Liver (tissue), 9 donors: Measurements from ENCODE around the gene ARHGEF25. TPM values are rescaled to one million over a fixed set of nuclear protein-coding genes. Genes with fewer than 3 reads are reported as not detected.

ENCODE experiments used
- DNase-seq: peaks from one replicate; pipeline ENCODE4 v3.0.0-alpha.2; 2017; ENCODE audit warnings: low spot score
- H3K27ac ChIP-seq, 2 donors: one replicate each; pipeline ENCODE4 v1.7.0; 2013; ENCODE audit warnings: inconsistent platforms in 2 of 2, low read length in 2 of 2, control low read depth in 1 of 2, low read depth in 1 of 2, mild to moderate bottlenecking in 1 of 2
- H3K27me3 ChIP-seq, 4 donors: one replicate each; pipeline versions ENCODE4 v1.6.1 to v1.7.0; 2013; ENCODE audit warnings: low read length in 3 of 4, inconsistent platforms in 1 of 4, mild to moderate bottlenecking in 1 of 4, moderate library complexity in 1 of 4; ENCODE audit not compliant: control insufficient read depth in 4 of 4, insufficient read depth in 4 of 4
- H3K36me3 ChIP-seq, 4 donors: one replicate each; pipeline versions ENCODE4 v1.6.1 to v1.7.0; 2013; ENCODE audit warnings: low read length in 3 of 4, mild to moderate bottlenecking in 3 of 4, low read depth in 1 of 4, moderate library complexity in 1 of 4; ENCODE audit not compliant: control insufficient read depth in 4 of 4, insufficient read depth in 3 of 4
- H3K4me1 ChIP-seq, 4 donors: one replicate each; pipeline versions ENCODE4 v1.6.1 to v1.7.0; 2013; ENCODE audit warnings: low read length in 3 of 4, mild to moderate bottlenecking in 3 of 4, moderate library complexity in 1 of 4; ENCODE audit not compliant: control insufficient read depth in 4 of 4, insufficient read depth in 4 of 4
- H3K4me3 ChIP-seq, 3 donors: one replicate each; pipeline versions ENCODE4 v1.6.1 to v1.7.0; 2013; ENCODE audit warnings: low read length in 3 of 3, control low read depth in 1 of 3, low read depth in 1 of 3, mild to moderate bottlenecking in 1 of 3
- H3K9ac ChIP-seq, 2 donors: one replicate each; pipeline ENCODE4 v1.7.0; 2013; ENCODE audit warnings: low read length in 2 of 2, mild to moderate bottlenecking in 2 of 2, moderate library complexity in 2 of 2, control low read depth in 1 of 2, low read depth in 1 of 2
- H3K9me3 ChIP-seq, 4 donors: one replicate each; pipeline versions ENCODE4 v1.6.1 to v1.7.0; 2013; ENCODE audit warnings: low read length in 3 of 4; ENCODE audit not compliant: control insufficient read depth in 4 of 4
- EGR1 ChIP-seq, 2 donors: IDR thresholded peaks; 2 replicates each; pipeline ENCODE4 v1.6.1; 2016 to 2018; ENCODE audit warnings: antibody characterized with exemption in 2 of 2, low read depth in 2 of 2
- FOXA1 ChIP-seq: IDR thresholded peaks from 2 replicates; pipeline ENCODE4 v1.6.1; 2016; ENCODE audit warnings: antibody characterized with exemption
- FOXA2 ChIP-seq: IDR thresholded peaks from 2 replicates; pipeline ENCODE4 v1.6.1; 2016; ENCODE audit warnings: antibody characterized with exemption
- GABPA ChIP-seq, 2 donors: IDR thresholded peaks in 1 of 2; conservative IDR thresholded peaks in 1 of 2; 2 replicates each; pipeline ENCODE4 v1.6.1; 2016; ENCODE audit warnings: antibody characterized with exemption in 2 of 2, mild to moderate bottlenecking in 1 of 2, moderate library complexity in 1 of 2
- HNF4A ChIP-seq, 2 donors: conservative IDR thresholded peaks; 2 replicates each; pipeline ENCODE4 v1.6.1; 2016; ENCODE audit warnings: antibody characterized with exemption in 2 of 2, mild to moderate bottlenecking in 2 of 2
- JUND ChIP-seq, 2 donors: IDR thresholded peaks; 2 replicates each; pipeline ENCODE4 v1.6.1; 2016; ENCODE audit warnings: antibody characterized with exemption in 2 of 2
- NR2F2 ChIP-seq: IDR thresholded peaks from 2 replicates; pipeline ENCODE4 v1.6.1; 2016; ENCODE audit warnings: antibody characterized with exemption
- RAD21 ChIP-seq, 2 donors: IDR thresholded peaks; 2 replicates each; pipeline ENCODE4 v1.6.1; 2016; ENCODE audit warnings: antibody characterized with exemption in 2 of 2, mild to moderate bottlenecking in 2 of 2
- RXRA ChIP-seq, 2 donors: IDR thresholded peaks; 2 replicates each; pipeline ENCODE4 v1.6.1; 2017 to 2018; ENCODE audit warnings: antibody characterized with exemption in 2 of 2, mild to moderate bottlenecking in 1 of 2
- SP1 ChIP-seq: IDR thresholded peaks from 2 replicates; pipeline ENCODE4 v1.6.1; 2018; ENCODE audit warnings: antibody characterized with exemption, mild to moderate bottlenecking
- TAF1 ChIP-seq: conservative IDR thresholded peaks from 2 replicates; pipeline ENCODE4 v1.6.1; 2016; ENCODE audit warnings: antibody characterized with exemption, mild to moderate bottlenecking
- WGBS: extraction: QIAGEN DNeasy Blood & Tissue Kit; methylation state at CpG from one replicate; pipeline ENCODE4 v1.1.7; 2013; 5-methylcytosine and 5-hydroxymethylcytosine counted together
- polyA plus RNA-seq, 2 donors: library from polyadenylated mRNA; stranded (reverse) in 1 of 2; unstranded in 1 of 2; fragments of 200-250 nt in 1 of 2; fragments of >200 nt in 1 of 2; fragmentation: Nextera tagmentation in 1 of 2; extraction: Ambion mirVana in 1 of 2; gene quantifications; one replicate each; pipeline versions ENCODE4 v1.2.1 to v1.2.3, GENCODE V29; 2013 to 2015
- total RNA-seq, 2 donors: library from RNA; depleted of rRNA; stranded (reverse); fragments of >200 nt; gene quantifications; one replicate each; pipeline ENCODE4 v1.2.3, GENCODE V29; 2014
- TF ChIP-seq, protein P1 (sequence below): IDR thresholded peaks from 2 replicates; pipeline ENCODE4 v1.6.1; 2016; ENCODE audit warnings: antibody characterized with exemption
- TF ChIP-seq, protein P2 (sequence below): fragments of 150-350 bp; IDR thresholded peaks from 2 replicates; pipeline ENCODE4 v1.5.1; 2017; ENCODE audit warnings: improper control_type of control experiment, low read depth, low read length; ENCODE audit not compliant: missing input control
- TF ChIP-seq, protein P3 (sequence below): IDR thresholded peaks from 2 replicates; pipeline ENCODE4 v1.6.1; 2016; ENCODE audit warnings: antibody characterized with exemption
- donor health status: healthy.
- donor health status: healthy.
- donor health status: healthy.
- donor health status: healthy.
- donor health status: healthy.

The ARHGEF25 gene
- total and polyA plus RNA-seq, 4 donors: 0.57 to 2.3 (median 1.9) TPM

- Histone ChIP-seq H3K27me3 (peaks cover 0 to 4% (median 0%) of the 10 kb centered on the region in 4 donors), H3K9me3 (no peaks in the 10 kb centered on the region), H3K4me1 (no peaks in the 10 kb centered on the region), H3K9ac (no peak overlapping the region), H3K4me3 (no peak overlapping the region), H3K36me3 (no peaks in the 10 kb centered on the region), H3K27ac (no peak overlapping the region)
- 89% methylated on average over 10 of the region's 10 CpGs for WGBS
- no peak for TF ChIP-seq RXRA (IDR thresholded peaks at IDR 0.05)
- TF ChIP-seq, protein P1, sequence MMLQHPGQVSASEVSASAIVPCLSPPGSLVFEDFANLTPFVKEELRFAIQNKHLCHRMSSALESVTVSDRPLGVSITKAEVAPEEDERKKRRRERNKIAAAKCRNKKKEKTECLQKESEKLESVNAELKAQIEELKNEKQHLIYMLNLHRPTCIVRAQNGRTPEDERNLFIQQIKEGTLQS: no peak
- TF ChIP-seq HNF4A (conservative IDR thresholded peaks at IDR 0.05): no peak
- no peak for TF ChIP-seq FOXA2
- TF ChIP-seq SP1: no peak
- no peak for TF ChIP-seq JUND (IDR thresholded peaks at IDR 0.05)
- TF ChIP-seq EGR1 (IDR thresholded peaks at IDR 0.05; ENCODE audit: low read depth in 2 of 2): no peak
- no peak for TF ChIP-seq RAD21 (IDR thresholded peaks at IDR 0.05)
- TF ChIP-seq, protein P2, sequence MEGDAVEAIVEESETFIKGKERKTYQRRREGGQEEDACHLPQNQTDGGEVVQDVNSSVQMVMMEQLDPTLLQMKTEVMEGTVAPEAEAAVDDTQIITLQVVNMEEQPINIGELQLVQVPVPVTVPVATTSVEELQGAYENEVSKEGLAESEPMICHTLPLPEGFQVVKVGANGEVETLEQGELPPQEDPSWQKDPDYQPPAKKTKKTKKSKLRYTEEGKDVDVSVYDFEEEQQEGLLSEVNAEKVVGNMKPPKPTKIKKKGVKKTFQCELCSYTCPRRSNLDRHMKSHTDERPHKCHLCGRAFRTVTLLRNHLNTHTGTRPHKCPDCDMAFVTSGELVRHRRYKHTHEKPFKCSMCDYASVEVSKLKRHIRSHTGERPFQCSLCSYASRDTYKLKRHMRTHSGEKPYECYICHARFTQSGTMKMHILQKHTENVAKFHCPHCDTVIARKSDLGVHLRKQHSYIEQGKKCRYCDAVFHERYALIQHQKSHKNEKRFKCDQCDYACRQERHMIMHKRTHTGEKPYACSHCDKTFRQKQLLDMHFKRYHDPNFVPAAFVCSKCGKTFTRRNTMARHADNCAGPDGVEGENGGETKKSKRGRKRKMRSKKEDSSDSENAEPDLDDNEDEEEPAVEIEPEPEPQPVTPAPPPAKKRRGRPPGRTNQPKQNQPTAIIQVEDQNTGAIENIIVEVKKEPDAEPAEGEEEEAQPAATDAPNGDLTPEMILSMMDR: no peak
- TF ChIP-seq TAF1: no peak
- no peak for TF ChIP-seq FOXA1
- TF ChIP-seq GABPA (IDR thresholded peaks at IDR 0.05 in 1 of 2, conservative IDR thresholded peaks at IDR 0.05 in 1 of 2): no peak
- no peak for TF ChIP-seq NR2F2
- DNase-seq: no peak
Measured at GRCh38 chr12:57574795-57575194, 36.4 kb upstream of the ARHGEF25 start.

GRCh38 chr12:57575771-57576612, 35.2 kb upstream of the ARHGEF25 start:
- TF ChIP-seq, protein P3, sequence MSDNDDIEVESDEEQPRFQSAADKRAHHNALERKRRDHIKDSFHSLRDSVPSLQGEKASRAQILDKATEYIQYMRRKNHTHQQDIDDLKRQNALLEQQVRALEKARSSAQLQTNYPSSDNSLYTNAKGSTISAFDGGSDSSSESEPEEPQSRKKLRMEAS: no peak
- TF ChIP-seq, protein P1: no peak
- TF ChIP-seq HNF4A (conservative IDR thresholded peaks at IDR 0.05) (no peak), EGR1 (IDR thresholded peaks at IDR 0.05; ENCODE audit: low read depth in 2 of 2) (no peak)
- Histone ChIP-seq H3K9me3 (no peaks in the 10 kb centered on the region), H3K27ac (no peak overlapping the region), H3K36me3 (no peaks in the 10 kb centered on the region), H3K9ac (no peak overlapping the region), H3K27me3 (peaks cover 0 to 4% (median 0%) of the 10 kb centered on the region in 4 donors), H3K4me3 (no peak overlapping the region), H3K4me1 (no peaks in the 10 kb centered on the region)
- 62% methylated on average over 12 of the region's 12 CpGs for WGBS
- no peak for DNase-seq

DNA sequence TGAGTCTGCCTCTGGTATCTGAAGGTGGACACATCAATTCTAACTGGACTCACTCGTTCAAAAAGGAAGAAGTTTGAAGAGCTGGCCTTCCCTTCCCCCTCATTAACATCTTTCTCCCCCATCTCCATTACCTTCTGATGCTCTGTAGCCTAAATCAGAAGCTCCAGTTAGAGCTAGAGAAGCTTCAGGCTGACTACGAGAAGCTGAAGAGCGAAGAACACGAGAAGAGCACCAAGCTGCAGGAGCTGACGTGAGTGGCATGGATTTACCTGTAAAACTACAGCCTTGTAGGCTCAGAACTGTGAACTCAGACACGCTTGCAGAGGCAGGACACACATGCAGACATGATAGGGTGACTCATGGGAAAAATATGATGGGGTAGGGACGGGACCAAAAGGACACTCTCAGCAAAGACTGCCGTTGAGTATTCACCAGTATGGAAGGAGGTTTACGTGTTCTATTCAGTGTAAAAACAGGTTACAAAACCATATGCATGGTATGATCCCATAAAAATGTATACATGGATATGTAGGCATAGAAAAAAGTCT, 34.5 kb upstream of the ARHGEF25 start:
- Histone ChIP-seq H3K4me1 (no peaks in the 10 kb centered on the region), H3K27me3 (peaks cover 0 to 4% (median 0%) of the 10 kb centered on the region in 4 donors), H3K9me3 (no peaks in the 10 kb centered on the region), H3K36me3 (no peaks in the 10 kb centered on the region), H3K9ac (no peak overlapping the region), H3K27ac (no peak overlapping the region), H3K4me3 (no peak overlapping the region)
- no peak for DNase-seq
- TF ChIP-seq EGR1 (IDR thresholded peaks at IDR 0.05; ENCODE audit: low read depth in 2 of 2): no peak
- no peak for TF ChIP-seq SP1
- no peak for TF ChIP-seq JUND (IDR thresholded peaks at IDR 0.05)
- TF ChIP-seq GABPA (IDR thresholded peaks at IDR 0.05 in 1 of 2, conservative IDR thresholded peaks at IDR 0.05 in 1 of 2): no peak
- no peak for TF ChIP-seq TAF1
- WGBS: 89% methylated on average over 9 of the region's 9 CpGs
